Pancreas (tissue), 10 donors: Measurements from ENCODE around the gene PRIMA1. TPM values are rescaled to one million over a fixed set of nuclear protein-coding genes. Genes with fewer than 3 reads are reported as not detected.

Experiments used
- ATAC-seq, 4 donors: fragments of 200-7000 bp; cut with Tn5 transposase; one replicate each; pipeline versions ENCODE4 v1.8.0 to v1.9.1; 2020; ENCODE audit warnings: mild to moderate bottlenecking in 4 of 4, moderate library complexity in 4 of 4
- DNase-seq, 6 donors: peaks; one replicate each; pipeline ENCODE4 v3.0.0-alpha.2; 2020
- FAIRE-seq: peaks from 2 replicates; lab custom pipeline; 2012; peaks lifted over from hg19 to GRCh38; lab: Jason Lieb, UNC
- H3K27ac ChIP-seq, 4 donors: fragments of 200-600 bp; sonication (generic); 1 replicate in 3 of 4; 2 replicates in 1 of 4; pipeline versions ENCODE4 v1.5.0 to v1.8.0; 2020
- H3K27me3 ChIP-seq, 4 donors: fragments of 200-600 bp; one replicate each; pipeline ENCODE4 v1.8.0; 2021
- H3K36me3 ChIP-seq, 3 donors: fragments of 200-600 bp; sonication (generic) in 1 of 3; one replicate each; pipeline versions ENCODE4 v1.5.0 to v1.8.0; 2020 to 2021
- H3K4me1 ChIP-seq, 3 donors: fragments of 200-600 bp; one replicate each; pipeline ENCODE4 v1.8.0; 2021
- H3K4me3 ChIP-seq, 4 donors: fragments of 200-600 bp; sonication (generic) in 2 of 4; one replicate each; pipeline versions ENCODE4 v1.5.0 to v1.8.0; 2020 to 2021
- H3K9me3 ChIP-seq, 4 donors: fragments of 200-600 bp; one replicate each; pipeline ENCODE4 v1.8.0; 2021
- WGBS, 2 donors: extraction: QIAGEN DNeasy Blood & Tissue Kit; methylation state at CpG; one replicate each; pipeline ENCODE4 v1.1.7; 2013; 5-methylcytosine and 5-hydroxymethylcytosine counted together
- intact Hi-C, 3 donors: fragments of 100-400 bp; cut with DNase I; formaldehyde crosslinking; loops; one replicate each; pipeline versions ENCODE4 v1.11.1 to v1.14.2; 2022
- polyA plus RNA-seq, 2 donors: library from polyadenylated mRNA; stranded (reverse); fragments of 200-250 nt; gene quantifications; one replicate each; pipeline ENCODE4 v1.2.3, GENCODE V29; 2013
- total RNA-seq, 6 donors: library from RNA; stranded (reverse); fragmentation: NEBNext Ultra II Directional in 4 of 6; extraction: Animal tissue kit (Norgen Biotek cat#: 25700) in 4 of 6; gene quantifications; one replicate each; pipeline versions ENCODE4 v1.2.1 to v1.2.4, GENCODE V29; 2021 to 2023
- TF ChIP-seq, protein P1 (sequence below), 4 donors: fragments of 200-600 bp; sonication (generic) in 3 of 4; IDR thresholded peaks; one replicate each; pipeline versions ENCODE4 v1.5.0 to v1.8.0; 2021; ENCODE audit warnings: antibody characterized with exemption in 4 of 4
- donor health status: healthy with polysubstance abuse.
- donor health status: DM: no; HTN: no; CAD: no; lungs with moderate emphysema.
- donor health status: DM: no; HTN: no; CAD: no.
- donor health status: control.
- donor health status: control.
- donor health status: Bipolar disorder and iron deficiency.
- donor health status: DM: yes; HTN: yes; CAD: no.
- donor health status: DM: no; HTN: no; CAD: no.
- donor health status: DM: no; HTN: no; CAD: no.
- donor health status: DM: yes; HTN: yes; CAD: no.

The PRIMA1 gene
- total and polyA plus RNA-seq, 8 donors = 0.27 to 0.61 (median 0.33) TPM

DNA sequence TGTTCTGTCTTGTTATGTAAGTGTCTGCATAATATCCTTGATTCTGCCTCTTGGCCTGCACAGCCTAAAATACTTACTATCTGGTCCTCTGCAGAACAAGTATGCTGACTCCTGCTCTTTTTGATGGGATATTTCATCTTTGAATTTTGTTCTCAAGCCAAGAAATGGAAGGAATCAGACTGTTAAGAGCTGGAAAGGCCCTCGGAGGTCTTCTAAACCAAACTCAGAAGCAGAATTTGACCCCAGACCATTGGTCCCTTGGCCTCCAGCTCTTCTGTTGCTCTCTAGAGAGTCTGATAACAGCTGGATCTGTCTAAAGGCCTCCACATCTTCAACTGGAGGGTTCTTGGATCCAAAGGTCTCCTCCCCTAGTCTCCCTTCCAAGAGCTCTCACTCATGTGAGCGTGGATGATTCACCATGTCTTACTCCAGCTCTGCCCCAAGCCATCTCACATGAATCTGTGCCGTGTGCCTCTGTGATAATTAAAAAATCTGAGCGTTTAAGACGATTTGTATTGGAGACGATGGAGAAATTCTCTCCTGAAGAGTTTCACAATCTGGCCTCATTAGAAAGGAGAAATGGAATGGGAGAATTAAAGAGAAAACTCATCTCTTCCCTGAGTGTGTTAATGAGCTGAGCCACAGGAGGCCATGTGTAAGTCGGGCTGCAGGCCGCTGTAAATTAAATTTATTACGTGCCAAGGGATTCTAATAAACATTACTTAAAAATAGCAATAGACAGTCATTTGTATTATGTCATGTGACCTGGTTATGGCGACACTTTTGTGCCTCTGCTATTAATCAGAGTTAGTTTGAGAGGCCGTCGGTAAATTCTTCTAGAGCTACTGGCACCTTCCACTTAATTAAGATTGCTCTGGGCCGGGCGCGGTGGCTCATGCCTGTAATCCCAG lies 15.4 kb upstream of the PRIMA1 start:
- intact Hi-C loops = no loop called here
- no peaks in the 10 kb centered on the region for H3K36me3 ChIP-seq
- no peak overlapping the region for H3K27ac ChIP-seq
- H3K4me1 ChIP-seq = no peaks in the 10 kb centered on the region
- no peak overlapping the region for H3K4me3 ChIP-seq
- H3K27me3 ChIP-seq = no peaks in the 10 kb centered on the region
- FAIRE-seq = no peak
- H3K9me3 ChIP-seq = no peaks in the 10 kb centered on the region
- TF ChIP-seq, protein P1, sequence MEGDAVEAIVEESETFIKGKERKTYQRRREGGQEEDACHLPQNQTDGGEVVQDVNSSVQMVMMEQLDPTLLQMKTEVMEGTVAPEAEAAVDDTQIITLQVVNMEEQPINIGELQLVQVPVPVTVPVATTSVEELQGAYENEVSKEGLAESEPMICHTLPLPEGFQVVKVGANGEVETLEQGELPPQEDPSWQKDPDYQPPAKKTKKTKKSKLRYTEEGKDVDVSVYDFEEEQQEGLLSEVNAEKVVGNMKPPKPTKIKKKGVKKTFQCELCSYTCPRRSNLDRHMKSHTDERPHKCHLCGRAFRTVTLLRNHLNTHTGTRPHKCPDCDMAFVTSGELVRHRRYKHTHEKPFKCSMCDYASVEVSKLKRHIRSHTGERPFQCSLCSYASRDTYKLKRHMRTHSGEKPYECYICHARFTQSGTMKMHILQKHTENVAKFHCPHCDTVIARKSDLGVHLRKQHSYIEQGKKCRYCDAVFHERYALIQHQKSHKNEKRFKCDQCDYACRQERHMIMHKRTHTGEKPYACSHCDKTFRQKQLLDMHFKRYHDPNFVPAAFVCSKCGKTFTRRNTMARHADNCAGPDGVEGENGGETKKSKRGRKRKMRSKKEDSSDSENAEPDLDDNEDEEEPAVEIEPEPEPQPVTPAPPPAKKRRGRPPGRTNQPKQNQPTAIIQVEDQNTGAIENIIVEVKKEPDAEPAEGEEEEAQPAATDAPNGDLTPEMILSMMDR (IDR thresholded peaks at IDR 0.05) = no peak
- ATAC-seq = peak in 3 of 4 donors; percentile 37 to 54 (median 47)
- WGBS, 2 donors = 73 to 85% methylated on average over 15 of the region's 15 CpGs
- DNase-seq = no peak

DNA sequence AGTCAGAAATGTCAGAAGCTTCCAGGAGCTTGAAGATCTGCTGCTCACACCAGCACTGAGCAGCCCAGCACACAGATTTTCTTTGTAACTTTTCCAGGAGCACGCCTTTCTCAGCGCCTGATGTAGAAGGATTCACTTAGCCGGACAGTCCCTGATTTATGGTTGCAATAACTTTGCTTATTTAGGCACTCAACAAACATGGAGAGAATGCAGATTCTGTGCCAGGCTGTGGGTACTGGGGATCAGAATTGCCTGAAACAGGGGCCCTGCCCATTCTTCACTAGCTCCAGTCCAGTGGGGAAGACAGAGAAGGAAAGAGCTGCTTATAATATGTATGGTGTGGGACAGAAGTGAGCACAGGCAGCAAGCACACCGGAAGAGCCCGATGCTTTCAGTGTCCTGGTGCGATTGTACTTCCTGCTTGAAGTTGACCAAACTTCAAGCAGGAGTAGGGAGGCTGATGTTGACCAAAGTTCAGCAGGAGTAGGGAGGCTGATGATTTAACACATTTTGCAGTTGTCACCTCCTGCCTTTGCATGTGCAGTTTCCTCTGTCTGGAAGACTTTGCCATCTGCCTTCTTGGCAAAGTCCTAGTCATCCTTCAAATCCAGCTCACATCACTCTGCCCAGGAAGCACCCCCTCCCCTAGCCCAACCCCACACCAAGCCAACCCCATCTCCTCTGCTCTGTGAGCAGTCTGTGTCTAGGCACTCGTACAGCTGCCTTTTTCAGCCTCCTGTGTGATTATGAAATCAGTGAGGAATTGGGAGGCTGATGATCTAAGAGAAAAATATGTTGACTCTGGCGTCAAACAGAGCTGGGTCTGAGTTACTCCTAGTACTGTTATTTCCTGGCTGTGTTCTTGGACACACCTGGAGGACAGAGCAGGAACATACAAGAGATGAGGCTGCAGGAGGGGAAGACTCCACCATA lies 12.0 kb upstream of the PRIMA1 start:
- no peaks in the 10 kb centered on the region for H3K27me3 ChIP-seq
- peak in 1 of 4 donors; percentile 37 for ATAC-seq

DNA sequence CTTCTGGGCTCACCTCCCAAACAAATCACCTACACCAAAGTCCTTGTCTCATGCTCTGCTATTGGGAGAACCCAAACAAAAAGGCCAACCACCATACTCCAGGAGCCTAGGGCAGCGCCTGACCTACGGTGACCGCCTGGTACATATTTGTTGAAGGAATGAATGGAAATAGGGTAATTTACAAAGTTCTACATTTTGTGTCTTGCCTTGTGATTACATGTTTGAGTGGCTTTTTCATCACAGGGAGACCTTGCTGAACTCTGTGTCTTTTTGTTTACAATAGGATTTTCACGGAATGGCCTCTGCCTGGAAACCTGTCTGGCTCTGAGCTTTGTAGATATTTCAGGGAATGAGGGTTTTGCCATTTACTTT lies 11.3 kb upstream of the PRIMA1 start:
- DNase-seq (no peak), ATAC-seq (no peak), FAIRE-seq (no peak)
- no peaks in the 10 kb centered on the region for H3K9me3 ChIP-seq
- 65 to 71% methylated on average over 4 of the region's 4 CpGs for WGBS, 2 donors
- H3K4me3 ChIP-seq = no peak overlapping the region
- no peak overlapping the region for H3K27ac ChIP-seq
- no peaks in the 10 kb centered on the region for H3K27me3 ChIP-seq
- H3K4me1 ChIP-seq = no peaks in the 10 kb centered on the region
- intact Hi-C loops = no loop called here
- TF ChIP-seq, protein P1 (IDR thresholded peaks at IDR 0.05) = no peak
- H3K36me3 ChIP-seq = no peaks in the 10 kb centered on the region

More for the DNA sequence above, 12.0 kb upstream of the PRIMA1 start:
- H3K4me3 ChIP-seq = no peak overlapping the region
- TF ChIP-seq, protein P1 (IDR thresholded peaks at IDR 0.05) = no peak
- no peaks in the 10 kb centered on the region for H3K9me3 ChIP-seq
- 57 to 67% methylated on average over 8 of the region's 8 CpGs for WGBS, 2 donors
- intact Hi-C loops = no loop called here
- no peak overlapping the region for H3K27ac ChIP-seq
- no peak for FAIRE-seq
- no peaks in the 10 kb centered on the region for H3K36me3 ChIP-seq
- H3K4me1 ChIP-seq = no peaks in the 10 kb centered on the region
- DNase-seq = no peak

DNA sequence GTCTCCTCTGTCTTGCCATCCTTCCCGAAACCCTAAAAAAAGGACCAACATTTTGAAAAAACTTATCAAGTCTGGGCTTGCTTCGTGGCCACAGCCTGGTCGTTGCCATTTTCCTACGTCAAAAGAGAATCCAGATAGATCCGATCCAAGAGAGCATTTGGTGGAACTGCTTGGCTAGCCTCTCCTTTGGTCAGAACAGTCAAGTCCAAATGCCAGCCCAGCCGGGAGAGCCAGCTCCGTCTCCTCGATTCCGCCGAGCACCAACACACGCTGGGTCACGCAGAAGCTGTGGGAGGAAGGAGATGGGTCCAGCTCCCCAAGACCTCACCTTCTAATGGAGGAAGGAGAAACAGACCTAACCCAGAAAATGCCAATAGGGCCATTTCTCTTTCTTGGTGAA lies 9.3 kb upstream of the PRIMA1 start:
- TF ChIP-seq, protein P1 (IDR thresholded peaks at IDR 0.05) = no peak
- DNase-seq (no peak), ATAC-seq (no peak), FAIRE-seq (no peak)
- no peaks in the 10 kb centered on the region for H3K9me3 ChIP-seq
- H3K4me1 ChIP-seq = no peaks in the 10 kb centered on the region
- WGBS, 2 donors = 75 to 80% methylated on average over 12 of the region's 12 CpGs
- no peaks in the 10 kb centered on the region for H3K36me3 ChIP-seq
- intact Hi-C loops = no loop called here
- no peaks in the 10 kb centered on the region for H3K27me3 ChIP-seq
- H3K4me3 ChIP-seq = no peak overlapping the region
- no peak overlapping the region for H3K27ac ChIP-seq
